Memory B cell (primary cell): ENCODE data around the gene EMC8.
A peak's percentile ranks its signal among the peaks of the same experiment; 100 is the strongest.
"Not testable (repeated sequence)": the region's sequence is repeated elsewhere in the genome, so short reads cannot be mapped to it uniquely, and the experiment has no call there.

Experiments
- ATAC-seq: fragments of 150-1000 bp; cut with Tn5 transposase; 2 replicates; pipeline ENCODE4 v1.10.0; 2021; ENCODE audit warnings: low read depth, mild to moderate bottlenecking, moderate library complexity
- DNase-seq, 2 donors: peaks; one replicate each; pipeline ENCODE4 v3.0.0; 2022; ENCODE audit warnings: low spot score in 2 of 2
- H3K27ac Mint-ChIP-seq: one replicate; pipeline ENCODE4 v1.8.0; 2022; ENCODE audit warnings: mild to moderate bottlenecking, moderate library complexity, mixed read lengths
- H3K27me3 Mint-ChIP-seq: one replicate; pipeline ENCODE4 v1.8.0; 2022; ENCODE audit warnings: mixed read lengths
- H3K36me3 Mint-ChIP-seq: one replicate; pipeline ENCODE4 v1.8.0; 2022; ENCODE audit warnings: mild to moderate bottlenecking, mixed read lengths
- H3K4me1 Mint-ChIP-seq: one replicate; pipeline ENCODE4 v1.8.0; 2022; ENCODE audit warnings: mixed read lengths
- H3K4me3 Mint-ChIP-seq: one replicate; pipeline ENCODE4 v1.8.0; 2022; ENCODE audit warnings: mild to moderate bottlenecking, moderate library complexity, mixed read lengths
- H3K9me3 Mint-ChIP-seq: one replicate; pipeline ENCODE4 v1.8.0; 2022; ENCODE audit warnings: mixed read lengths

Gene EMC8

DNA sequence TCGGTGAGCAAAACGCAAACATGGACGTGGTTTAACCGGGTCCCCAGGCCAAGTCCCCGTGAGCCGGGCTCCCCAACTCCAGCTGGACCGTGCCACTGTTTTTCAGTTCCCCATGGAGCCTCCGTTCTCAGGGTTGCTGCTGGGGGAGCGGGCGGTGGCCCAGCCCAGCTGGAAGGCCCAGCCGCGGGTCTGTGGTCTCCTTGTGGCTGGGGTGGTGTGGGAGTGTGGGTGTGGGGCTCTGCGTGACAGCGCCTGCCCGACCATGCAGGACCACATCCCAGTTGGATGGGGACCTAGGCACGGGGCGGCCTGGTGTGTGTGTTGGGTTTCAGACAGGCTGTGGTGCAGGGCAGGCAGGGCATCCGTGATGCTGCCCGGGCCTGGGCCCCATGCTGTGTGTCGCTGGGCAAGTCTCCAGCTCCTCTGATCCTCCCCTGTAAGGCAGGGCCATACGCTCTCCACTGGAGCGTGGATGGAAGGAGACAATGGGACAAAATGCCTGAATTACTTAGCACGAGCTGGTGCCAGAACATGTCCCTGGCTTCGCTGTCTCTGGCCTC lies 40.4 kb upstream of the EMC8 start:
- Mint-ChIP-seq H3K27ac (no peak overlapping the region), H3K4me3 (no peak overlapping the region), H3K4me1 (peaks cover 9% of the 10 kb centered on the region), H3K36me3 (no peaks in the 10 kb centered on the region), H3K27me3 (peaks cover 7% of the 10 kb centered on the region), H3K9me3 (no peaks in the 10 kb centered on the region)
- DNase-seq, result no peak
- no peak for ATAC-seq

- H3K27me3 Mint-ChIP-seq, result peaks cover 7% of the 10 kb centered on the region
- DNase-seq (no peak), ATAC-seq (no peak)
- H3K4me1 Mint-ChIP-seq, result peaks cover 8% of the 10 kb centered on the region
- no peak overlapping the region for H3K27ac Mint-ChIP-seq
- H3K36me3 Mint-ChIP-seq, result no peaks in the 10 kb centered on the region
- no peak overlapping the region for H3K4me3 Mint-ChIP-seq
- no peaks in the 10 kb centered on the region for H3K9me3 Mint-ChIP-seq
Observed at GRCh38 chr16:85838876-85839585, 39.7 kb upstream of the EMC8 start.

DNA sequence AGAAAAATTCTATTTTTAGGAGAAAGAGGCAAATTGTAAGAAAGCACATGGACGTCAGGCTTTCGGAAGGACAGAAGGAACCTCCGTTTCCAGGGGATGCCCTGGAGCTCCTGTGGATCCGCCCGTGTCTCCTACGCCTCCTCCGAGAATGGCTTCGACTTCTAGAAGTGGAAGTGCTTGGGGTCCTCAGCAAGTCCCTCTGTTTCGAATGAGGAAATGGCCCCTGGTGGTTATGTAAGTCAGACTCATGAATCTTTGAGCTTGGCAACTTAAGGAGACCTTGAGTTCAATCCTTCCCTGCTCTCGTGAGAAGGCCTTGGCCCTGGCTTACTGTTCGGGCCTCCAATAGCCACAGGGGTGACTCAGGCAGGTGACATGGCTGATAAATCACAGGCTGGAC lies 39.0 kb upstream of the EMC8 start:
- DNase-seq, result no peak

DNA sequence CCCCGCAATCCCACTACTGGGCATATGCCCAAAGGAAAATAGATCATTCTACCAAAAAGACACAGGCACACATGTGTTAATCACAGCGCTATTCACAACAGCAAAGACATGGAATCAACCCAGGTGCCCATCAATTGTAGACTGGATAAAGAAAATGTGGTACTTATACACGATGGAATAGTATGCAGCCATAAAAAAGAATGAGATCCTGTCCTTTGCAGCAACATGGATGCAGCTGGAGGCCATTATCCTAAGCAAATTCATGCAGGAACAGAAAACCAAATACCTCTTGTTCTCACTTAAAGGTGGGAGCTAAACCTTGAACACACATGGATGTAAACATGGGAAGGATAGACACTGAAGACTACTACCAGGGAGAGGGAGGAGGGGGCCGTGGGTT lies 38.3 kb upstream of the EMC8 start:
- H3K9me3 Mint-ChIP-seq, H3K27me3 Mint-ChIP-seq, H3K27ac Mint-ChIP-seq, H3K36me3 Mint-ChIP-seq, ATAC-seq, DNase-seq, H3K4me3 Mint-ChIP-seq: not testable (repeated sequence)
- H3K4me1 Mint-ChIP-seq, result peaks cover 17% of the 10 kb centered on the region

More for the DNA sequence above, 39.0 kb upstream of the EMC8 start:
- H3K27ac Mint-ChIP-seq, result no peak overlapping the region
- peak; percentile 17 for ATAC-seq
- peaks cover 7% of the 10 kb centered on the region for H3K27me3 Mint-ChIP-seq
- peaks cover 2% of the 10 kb centered on the region for H3K9me3 Mint-ChIP-seq
- peaks cover 10% of the 10 kb centered on the region for H3K4me1 Mint-ChIP-seq
- no peak overlapping the region for H3K4me3 Mint-ChIP-seq
- peaks cover 2% of the 10 kb centered on the region for H3K36me3 Mint-ChIP-seq

- peaks cover 22% of the 10 kb centered on the region for H3K4me1 Mint-ChIP-seq
- DNase-seq (no peak), ATAC-seq (no peak)
- H3K36me3 Mint-ChIP-seq, result peaks cover 2% of the 10 kb centered on the region
- H3K9me3 Mint-ChIP-seq, result peaks cover 2% of the 10 kb centered on the region
- H3K27me3 Mint-ChIP-seq, result peaks cover 7% of the 10 kb centered on the region
- no peak overlapping the region for H3K27ac Mint-ChIP-seq
- H3K4me3 Mint-ChIP-seq, result no peak overlapping the region
Observed at GRCh38 chr16:85836706-85837582, 37.6 kb upstream of the EMC8 start.

DNA sequence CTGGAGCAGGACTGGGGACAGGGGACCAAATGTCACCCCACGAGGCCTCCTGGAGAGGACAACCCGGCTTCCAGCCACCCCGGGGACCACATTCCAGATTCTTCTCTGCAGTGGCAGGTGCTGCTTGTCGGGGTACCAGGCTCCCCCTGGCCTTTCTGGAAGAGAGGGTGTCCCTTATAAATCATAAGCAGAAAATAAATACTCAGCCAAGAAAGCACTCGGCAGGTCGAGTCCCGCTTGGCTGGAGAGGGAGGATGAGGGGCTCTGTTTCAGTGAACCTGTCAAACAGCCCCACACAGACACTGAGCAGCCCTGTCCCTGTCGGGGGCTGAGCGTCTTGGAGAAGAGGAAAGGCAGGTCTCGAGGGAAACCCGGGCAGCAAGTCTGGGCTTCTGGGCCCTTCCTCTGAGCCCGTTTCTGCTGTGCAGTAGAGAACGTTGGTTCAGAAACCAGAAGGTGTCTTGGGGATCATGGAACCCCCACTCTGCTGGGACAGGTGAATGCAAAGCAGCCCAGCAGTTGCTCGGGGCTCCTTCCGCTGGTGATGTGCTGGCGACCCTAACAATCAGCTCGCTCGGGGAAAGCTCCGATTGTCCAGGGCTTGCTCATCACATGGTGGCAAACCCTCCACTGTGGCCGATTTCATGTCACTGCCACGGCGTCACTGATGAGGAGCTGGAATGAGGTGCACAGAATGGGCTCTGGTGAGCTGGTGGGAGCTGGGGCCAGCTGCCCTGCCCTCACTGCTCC lies 36.8 kb upstream of the EMC8 start:
- Mint-ChIP-seq H3K4me3 (no peak overlapping the region), H3K9me3 (peaks cover 5% of the 10 kb centered on the region), H3K27me3 (peaks cover 7% of the 10 kb centered on the region), H3K36me3 (peaks cover 4% of the 10 kb centered on the region), H3K27ac (no peak overlapping the region), H3K4me1 (peaks cover 25% of the 10 kb centered on the region)
- ATAC-seq (no peak), DNase-seq (no peak)

- H3K27ac Mint-ChIP-seq, result peak overlapping the region; percentile 25
Observed at GRCh38 chr16:85835227-85835751, 35.9 kb upstream of the EMC8 start.

DNA sequence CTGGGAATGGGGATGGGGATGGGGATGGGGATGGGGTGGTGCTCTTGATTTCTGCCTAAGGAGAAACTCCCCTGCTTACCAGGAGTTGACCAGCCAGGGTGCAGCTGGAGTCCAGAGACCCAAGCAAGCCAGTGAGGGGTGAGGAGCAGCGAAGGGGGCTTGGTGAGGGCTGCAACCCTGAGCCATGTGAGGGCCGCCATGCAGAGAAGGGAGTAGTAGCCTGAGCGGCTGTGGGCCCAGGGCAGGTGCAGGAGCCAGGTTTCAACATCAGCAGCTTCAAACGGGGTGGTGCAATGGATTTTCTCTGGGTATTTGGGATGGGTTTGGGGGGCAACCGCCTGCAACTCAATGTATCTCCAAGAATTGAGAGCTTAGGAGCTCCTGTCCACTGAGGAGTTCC lies 35.4 kb upstream of the EMC8 start:
- Mint-ChIP-seq H3K27ac (peak overlapping the region; percentile 25), H3K36me3 (peaks cover 4% of the 10 kb centered on the region), H3K4me1 (peaks cover 27% of the 10 kb centered on the region), H3K9me3 (peaks cover 5% of the 10 kb centered on the region), H3K27me3 (peaks cover 7% of the 10 kb centered on the region), H3K4me3 (no peak overlapping the region)
- ATAC-seq (no peak), DNase-seq (no peak)

More at GRCh38 chr16:85835227-85835751, 35.9 kb upstream of the EMC8 start:
- Mint-ChIP-seq H3K27me3 (peaks cover 7% of the 10 kb centered on the region), H3K36me3 (peaks cover 4% of the 10 kb centered on the region), H3K9me3 (peaks cover 5% of the 10 kb centered on the region), H3K4me1 (peaks cover 27% of the 10 kb centered on the region), H3K4me3 (no peak overlapping the region)
- no peak for ATAC-seq
- DNase-seq, result no peak

GRCh38 chr16:85833219-85833920 lies 34.0 kb upstream of the EMC8 start:
- DNase-seq, result no peak

GRCh38 chr16:85832570-85833218 lies 33.4 kb upstream of the EMC8 start:
- Mint-ChIP-seq H3K36me3 (peaks cover 8% of the 10 kb centered on the region), H3K4me3 (peak overlapping the region; percentile 48), H3K9me3 (peaks cover 9% of the 10 kb centered on the region), H3K4me1 (peaks cover 35% of the 10 kb centered on the region), H3K27ac (peak overlapping the region; percentile 81), H3K27me3 (peaks cover 3% of the 10 kb centered on the region)
- DNase-seq (peak; percentile 65 to 69), ATAC-seq (peak; percentile 92)

More at GRCh38 chr16:85833219-85833920, 34.0 kb upstream of the EMC8 start:
- peak overlapping the region; percentile 90 for H3K27ac Mint-ChIP-seq
- no peak for ATAC-seq
- H3K9me3 Mint-ChIP-seq, result peaks cover 9% of the 10 kb centered on the region
- H3K4me3 Mint-ChIP-seq, result peak overlapping the region; percentile 48
- peaks cover 8% of the 10 kb centered on the region for H3K36me3 Mint-ChIP-seq
- H3K27me3 Mint-ChIP-seq, result peaks cover 3% of the 10 kb centered on the region
- peaks cover 35% of the 10 kb centered on the region for H3K4me1 Mint-ChIP-seq

DNA sequence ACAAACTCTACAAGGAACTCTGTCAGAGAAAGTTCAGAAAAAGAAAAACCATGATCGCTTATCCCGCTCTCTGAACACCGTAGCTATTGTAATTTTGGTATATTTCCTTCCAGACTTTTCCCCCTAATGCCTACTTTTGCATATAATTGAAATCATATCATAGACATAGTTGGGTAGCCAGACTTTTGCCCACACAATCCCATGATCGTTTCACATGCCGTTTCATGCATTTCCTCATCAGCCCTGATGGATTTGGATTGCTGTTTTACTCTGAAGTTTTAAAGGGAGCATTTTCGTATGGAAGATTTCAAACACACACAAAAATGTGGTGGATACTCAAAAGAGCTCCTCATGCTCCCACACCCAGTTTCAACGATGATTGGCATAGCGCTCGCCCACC lies 31.5 kb upstream of the EMC8 start:
- H3K27me3 Mint-ChIP-seq, result peaks cover 2% of the 10 kb centered on the region
- peaks cover 43% of the 10 kb centered on the region for H3K4me1 Mint-ChIP-seq
- H3K36me3 Mint-ChIP-seq, result peaks cover 8% of the 10 kb centered on the region
- DNase-seq (no peak), ATAC-seq (no peak)
- peaks cover 9% of the 10 kb centered on the region for H3K9me3 Mint-ChIP-seq
- H3K27ac Mint-ChIP-seq, result no peak overlapping the region
- peak overlapping the region; percentile 22 for H3K4me3 Mint-ChIP-seq

DNA sequence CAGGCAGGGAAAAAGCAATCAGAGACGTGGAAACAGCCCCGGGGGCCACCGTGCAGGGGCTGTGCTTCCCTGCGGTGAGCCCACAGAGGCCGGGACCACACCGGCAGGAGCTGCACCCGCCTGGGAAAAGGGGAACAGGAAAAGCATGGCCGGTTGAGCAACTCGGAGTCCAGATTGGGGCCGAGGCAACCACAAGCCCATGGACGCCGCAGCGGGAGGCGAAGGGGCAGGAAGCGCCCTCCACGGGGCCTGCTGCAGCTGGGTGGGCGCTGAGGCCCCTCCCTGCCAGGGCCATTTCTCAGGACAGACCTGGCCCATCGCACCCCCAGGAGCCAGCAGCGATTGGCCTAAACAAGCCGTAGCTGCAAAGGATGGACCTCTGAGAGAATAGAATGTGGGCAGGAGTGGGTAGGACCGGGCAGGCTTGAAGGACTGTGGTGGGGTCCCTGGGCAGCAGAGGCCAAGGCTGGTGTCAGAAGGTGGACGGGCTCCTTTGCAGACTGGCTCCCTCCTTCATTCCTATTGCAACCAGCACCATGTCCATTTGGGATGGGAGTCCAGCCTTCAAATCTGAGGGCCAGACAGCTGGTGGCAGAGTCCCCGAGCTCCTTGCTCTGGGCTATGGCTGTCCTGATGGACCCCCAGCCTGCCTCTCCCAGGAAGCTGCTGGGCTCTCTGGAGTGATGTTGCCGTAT lies 30.6 kb upstream of the EMC8 start:
- Mint-ChIP-seq H3K4me3 (peak overlapping the region; percentile 9), H3K36me3 (peaks cover 8% of the 10 kb centered on the region), H3K4me1 (peaks cover 39% of the 10 kb centered on the region), H3K27ac (peak overlapping the region; percentile 80), H3K27me3 (peaks cover 2% of the 10 kb centered on the region), H3K9me3 (peaks cover 9% of the 10 kb centered on the region)
- DNase-seq (no peak), ATAC-seq (no peak)
